GM08714 (cell line): ENCODE results near the gene NLGN2.

Experiments used
- H3K4me3 ChIP-seq: fragments of 200-500 bp; sonication (Bioruptor generic); 2 replicates; pipeline ENCODE4 v1.5.1; 2014; ENCODE audit warnings: mild to moderate bottlenecking, low read length, inconsistent platforms
- ZNF274 ChIP-seq: IDR thresholded peaks from 2 replicates; pipeline ENCODE4 v1.6.1; 2012; ENCODE audit warnings: mild to moderate bottlenecking, low read depth, low read length

The NLGN2 gene

GRCh38 chr17:7431231-7431630 is 23.6 kb downstream of the NLGN2 start:
- TF ChIP-seq ZNF274: no peak
- H3K4me3 ChIP-seq: no peak overlapping the region

GRCh38 chr17:7432296-7432695 is 24.7 kb downstream of the NLGN2 start:
- TF ChIP-seq ZNF274: no peak
- no peak overlapping the region for H3K4me3 ChIP-seq

- H3K4me3 ChIP-seq: peak overlapping the region; percentile 61
- no peak for TF ChIP-seq ZNF274
Observed at GRCh38 chr17:7435676-7436555, 28.3 kb downstream of the NLGN2 start.

- no peak for TF ChIP-seq ZNF274
- peak overlapping the region; percentile 61; the same call in 1 of the 2 replicates for H3K4me3 ChIP-seq
Observed at GRCh38 chr17:7436556-7437368, 29.1 kb downstream of the NLGN2 start.

GRCh38 chr17:7437369-7437863 is 29.8 kb downstream of the NLGN2 start:
- no peak for TF ChIP-seq ZNF274
- no peak overlapping the region; the same call in 1 of the 2 replicates for H3K4me3 ChIP-seq

- TF ChIP-seq ZNF274: no peak
Observed at GRCh38 chr17:7437950-7438614, 30.4 kb downstream of the NLGN2 start.

GRCh38 chr17:7438656-7439460 is 31.2 kb downstream of the NLGN2 start:
- no peak overlapping the region; the same call in 1 of the 2 replicates for H3K4me3 ChIP-seq
- TF ChIP-seq ZNF274: no peak

More at GRCh38 chr17:7437950-7438614, 30.4 kb downstream of the NLGN2 start:
- peak overlapping the region; percentile 3; the same call in 1 of the 2 replicates for H3K4me3 ChIP-seq

GRCh38 chr17:7439462-7440112 is 31.9 kb downstream of the NLGN2 start, which contains the start of gene FGF11:
FGF11 (plus strand) TSS chr17:7439512; CDS start chr17:7439621, 109 bp downstream.
- peak within 1 kb of the TSS; percentile 55; the same call in 1 of the 2 replicates for H3K4me3 ChIP-seq
- TF ChIP-seq ZNF274: no peak

GRCh38 chr17:7440113-7440833 is 32.6 kb downstream of the NLGN2 start:
- H3K4me3 ChIP-seq: peak overlapping the region; percentile 55; the same call in 1 of the 2 replicates
- no peak for TF ChIP-seq ZNF274

GRCh38 chr17:7440834-7441195 is 33.2 kb downstream of the NLGN2 start:
- H3K4me3 ChIP-seq: no peak overlapping the region; the same call in 1 of the 2 replicates

GRCh38 chr17:7441266-7441665 is 33.6 kb downstream of the NLGN2 start:
- H3K4me3 ChIP-seq: no peak overlapping the region
- TF ChIP-seq ZNF274: no peak

More at GRCh38 chr17:7440834-7441195, 33.2 kb downstream of the NLGN2 start:
- TF ChIP-seq ZNF274: no peak

GRCh38 chr17:7442142-7442541 is 34.5 kb downstream of the NLGN2 start:
- TF ChIP-seq ZNF274: no peak
- H3K4me3 ChIP-seq: no peak overlapping the region
